CD14-positive monocyte (primary cell): ENCODE data around the gene CERK. TPM values are rescaled to one million over a fixed set of nuclear protein-coding genes. Genes with fewer than 3 reads are reported as not detected.

Experiments
- DNase-seq, 3 donors: peaks; one replicate each; pipeline ENCODE4 v3.0.0-alpha.2; 2011 to 2022
- H2AFZ ChIP-seq: 2 replicates; pipeline ENCODE4 v1.6.0; 2012; ENCODE audit warnings: mild to moderate bottlenecking, low read depth, low read length, inconsistent platforms; ENCODE audit not compliant: insufficient read depth, poor library complexity, severe bottlenecking
- H3K27ac ChIP-seq, 2 donors: 1 replicate in 1 of 2; 2 replicates in 1 of 2; pipeline ENCODE4 v1.5.1; 2012 to 2013; ENCODE audit warnings: low read length in 2 of 2, control low read depth in 1 of 2, inconsistent platforms in 1 of 2, low read depth in 1 of 2, mild to moderate bottlenecking in 1 of 2
- H3K27me3 ChIP-seq, 2 donors: one replicate each; pipeline versions ENCODE4 v1.6.0 to v1.6.1; 2011 to 2013; ENCODE audit warnings: low read length in 2 of 2; ENCODE audit not compliant: control insufficient read depth in 2 of 2, insufficient read depth in 2 of 2
- H3K36me3 ChIP-seq, 2 donors: replicated peaks in 1 of 2; 1 replicate in 1 of 2; 2 replicates in 1 of 2; pipeline versions ENCODE4 v1.5.1 to v1.6.1; 2012 to 2013; ENCODE audit warnings: low read length in 2 of 2, control low read depth in 1 of 2, inconsistent platforms in 1 of 2, mild to moderate bottlenecking in 1 of 2; ENCODE audit not compliant: insufficient read depth in 2 of 2, control insufficient read depth in 1 of 2
- H3K4me1 ChIP-seq, 2 donors: 1 replicate in 1 of 2; 2 replicates in 1 of 2; pipeline versions ENCODE4 v1.5.1 to v1.6.1; 2012 to 2013; ENCODE audit warnings: low read length in 2 of 2, control low read depth in 1 of 2, inconsistent platforms in 1 of 2, mild to moderate bottlenecking in 1 of 2, moderate library complexity in 1 of 2; ENCODE audit not compliant: insufficient read depth in 2 of 2, control insufficient read depth in 1 of 2
- H3K4me2 ChIP-seq: replicated peaks from 2 replicates; pipeline ENCODE3; 2012; ENCODE audit warnings: low read length, moderate library complexity, mild to moderate bottlenecking; ENCODE audit not compliant: poor library complexity, severe bottlenecking; ENCODE audit errors: extremely low read depth
- H3K4me3 ChIP-seq, 3 experiments: fragments of 200-600 bp in 1 of 3; sonication (generic) in 1 of 3; replicated peaks in 1 of 3; 1 replicate in 2 of 3; 2 replicates in 1 of 3; pipeline ENCODE4 v1.5.1; 2011 to 2013; ENCODE audit warnings: low read length in 3 of 3, mild to moderate bottlenecking in 3 of 3, control low read depth in 2 of 3, low read depth in 2 of 3, inconsistent platforms in 1 of 3, moderate library complexity in 1 of 3
- H3K79me2 ChIP-seq: 2 replicates; pipeline ENCODE4 v1.6.0; 2012; ENCODE audit warnings: mild to moderate bottlenecking, control low read depth, inconsistent platforms, low read length, moderate library complexity; ENCODE audit not compliant: insufficient read depth
- H3K9ac ChIP-seq: 2 replicates; pipeline ENCODE4 v1.6.0; 2017; ENCODE audit warnings: low read length, mild to moderate bottlenecking; ENCODE audit not compliant: insufficient read depth, poor library complexity, severe bottlenecking
- H3K9me3 ChIP-seq, 2 donors: replicated peaks in 1 of 2; 1 replicate in 1 of 2; 2 replicates in 1 of 2; pipeline versions ENCODE4 v1.5.1 to v1.6.1; 2012 to 2013; ENCODE audit warnings: low read length in 2 of 2, control low read depth in 1 of 2; ENCODE audit not compliant: control insufficient read depth in 1 of 2, insufficient read depth in 1 of 2
- H4K20me1 ChIP-seq: 2 replicates; pipeline ENCODE4 v1.6.0; 2012; ENCODE audit warnings: mild to moderate bottlenecking, low read length, control low read depth, moderate library complexity; ENCODE audit not compliant: insufficient read depth
- H3K27ac Mint-ChIP-seq, 7 donors: one replicate each; pipeline ENCODE4 v1.8.0; 2020; ENCODE audit warnings: mild to moderate bottlenecking in 7 of 7, mixed read lengths in 7 of 7, moderate library complexity in 6 of 7, inconsistent platforms in 2 of 7
- H3K27me3 Mint-ChIP-seq, 3 donors: one replicate each; pipeline ENCODE4 v1.8.0; 2021 to 2022; ENCODE audit warnings: low read depth in 3 of 3, mild to moderate bottlenecking in 3 of 3, mixed read lengths in 3 of 3, moderate library complexity in 3 of 3, inconsistent platforms in 1 of 3
- H3K36me3 Mint-ChIP-seq, 2 donors: one replicate each; pipeline ENCODE4 v1.8.0; 2020; ENCODE audit warnings: mixed read lengths in 2 of 2, inconsistent platforms in 1 of 2, mild to moderate bottlenecking in 1 of 2
- H3K4me1 Mint-ChIP-seq: one replicate; pipeline ENCODE4 v1.8.0; 2020; ENCODE audit warnings: mild to moderate bottlenecking, mixed read lengths
- H3K4me3 Mint-ChIP-seq, 2 donors: one replicate each; pipeline ENCODE4 v1.8.0; 2020; ENCODE audit warnings: mild to moderate bottlenecking in 2 of 2, mixed read lengths in 2 of 2, moderate library complexity in 1 of 2
- H3K9me3 Mint-ChIP-seq, 7 donors: one replicate each; pipeline ENCODE4 v1.8.0; 2020 to 2022; ENCODE audit warnings: mixed read lengths in 7 of 7, mild to moderate bottlenecking in 6 of 7, moderate library complexity in 6 of 7, inconsistent platforms in 2 of 7
- CTCF ChIP-seq: fragments of 200-600 bp; IDR thresholded peaks from one replicate; pipeline ENCODE4 v1.8.0; 2022; ENCODE audit warnings: antibody characterized with exemption, mild to moderate bottlenecking
- WGBS: methylation state at CpG from one replicate; pipeline ENCODE4 v1.1.5; 2013; ENCODE audit warnings: missing lambda C conversion rate; ENCODE audit not compliant: insufficient coverage; 5-methylcytosine and 5-hydroxymethylcytosine counted together
- intact Hi-C, 2 donors: fragments of 100-400 bp; cut with micrococcal nuclease; formaldehyde crosslinking; loops; one replicate each; pipeline versions ENCODE4 v1.15.0 to v1.15.1; 2023
- polyA plus RNA-seq, 3 donors: library from polyadenylated mRNA; depleted of rRNA in 1 of 3; unstranded in 2 of 3; stranded (reverse) in 1 of 3; fragments of 300-500 nt in 2 of 3; fragments of >200 nt in 1 of 3; fragmentation: Illumina TruSeq in 2 of 3; gene quantifications; 1 replicate in 2 of 3; 2 replicates in 1 of 3; pipeline ENCODE4 v1.2.3, GENCODE V29; 2012 to 2021

The CERK gene
- polyA plus RNA-seq, 3 donors = 22.4 to 40.2 (median 24.5) TPM

DNA sequence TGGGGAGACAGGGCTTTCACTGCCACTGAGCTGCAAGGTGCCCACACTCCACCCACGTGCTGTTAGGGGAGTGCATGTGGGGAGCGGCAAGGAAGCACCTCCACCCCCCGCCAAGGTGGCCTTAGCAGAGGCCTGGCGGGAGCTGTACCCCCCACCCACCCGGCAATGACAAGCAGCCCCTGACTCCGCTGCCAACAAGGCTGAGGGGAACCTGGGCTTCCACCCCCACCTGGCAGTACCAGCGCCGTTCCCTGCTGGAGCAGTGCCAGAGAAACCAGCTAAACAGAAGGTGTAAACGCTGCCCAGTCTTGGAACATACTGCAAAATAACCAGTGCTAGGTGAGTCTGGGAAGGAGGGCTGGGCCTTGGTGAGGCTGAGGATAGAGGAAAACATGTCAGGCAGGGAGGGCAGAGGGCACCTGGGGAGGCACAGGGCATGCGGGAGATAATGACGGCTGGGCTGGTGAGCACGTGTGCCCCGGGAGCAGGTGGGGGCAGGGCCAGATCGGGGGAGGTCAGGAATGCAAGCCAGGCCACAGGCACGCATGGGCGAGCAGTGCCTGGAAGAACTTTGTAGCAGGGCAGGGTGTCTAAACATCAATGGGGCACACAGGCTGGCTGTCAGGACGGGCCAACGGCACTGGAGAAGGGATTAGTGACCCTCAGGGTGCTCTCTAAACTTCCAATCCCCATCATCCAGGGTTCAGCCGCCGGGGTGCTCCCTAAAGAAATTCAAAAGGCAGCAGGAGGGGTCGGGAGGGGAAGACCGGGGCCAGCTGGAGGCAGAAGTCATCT is 6.6 kb downstream of the CERK start:
- H3K4me1 ChIP-seq = peaks cover 22 to 24% of the 10 kb centered on the region in 2 donors
- Mint-ChIP-seq H3K36me3 (peaks cover 29 to 60% of the 10 kb centered on the region in 2 donors), H3K27ac (peak overlapping the region in 4 of 7 donors; percentile 65 to 83 (median 76)), H3K4me3 (no peak overlapping the region), H3K27me3 (peaks cover 0 to 1% (median 0%) of the 10 kb centered on the region in 3 donors), H3K4me1 (peaks cover 31% of the 10 kb centered on the region), H3K9me3 (no peaks in the 10 kb centered on the region)
- H4K20me1 ChIP-seq = peaks cover 100% of the 10 kb centered on the region
- no peak overlapping the region for H3K9ac ChIP-seq
- no peak overlapping the region for H3K4me2 ChIP-seq
- no peaks in the 10 kb centered on the region for H3K27me3 ChIP-seq
- peak in 1 of 3 donors; percentile 1 for DNase-seq
- peaks cover 30 to 54% of the 10 kb centered on the region in 2 donors for H3K36me3 ChIP-seq
- H3K27ac ChIP-seq = peak overlapping the region in 1 of 2 donors; percentile 30
- peaks cover 100% of the 10 kb centered on the region for H3K79me2 ChIP-seq
- no peak overlapping the region for H2AFZ ChIP-seq
- WGBS = 89% methylated on average over 19 of the region's 22 CpGs
- H3K9me3 ChIP-seq = no peaks in the 10 kb centered on the region
- TF ChIP-seq CTCF = no peak
- no peak overlapping the region for H3K4me3 ChIP-seq
- intact Hi-C loops = loop anchor here in 1 of 2 donors (10.0 kb wide), 1 partner anchor 137 kb away; no protein-coding TSS in a partner anchor

DNA sequence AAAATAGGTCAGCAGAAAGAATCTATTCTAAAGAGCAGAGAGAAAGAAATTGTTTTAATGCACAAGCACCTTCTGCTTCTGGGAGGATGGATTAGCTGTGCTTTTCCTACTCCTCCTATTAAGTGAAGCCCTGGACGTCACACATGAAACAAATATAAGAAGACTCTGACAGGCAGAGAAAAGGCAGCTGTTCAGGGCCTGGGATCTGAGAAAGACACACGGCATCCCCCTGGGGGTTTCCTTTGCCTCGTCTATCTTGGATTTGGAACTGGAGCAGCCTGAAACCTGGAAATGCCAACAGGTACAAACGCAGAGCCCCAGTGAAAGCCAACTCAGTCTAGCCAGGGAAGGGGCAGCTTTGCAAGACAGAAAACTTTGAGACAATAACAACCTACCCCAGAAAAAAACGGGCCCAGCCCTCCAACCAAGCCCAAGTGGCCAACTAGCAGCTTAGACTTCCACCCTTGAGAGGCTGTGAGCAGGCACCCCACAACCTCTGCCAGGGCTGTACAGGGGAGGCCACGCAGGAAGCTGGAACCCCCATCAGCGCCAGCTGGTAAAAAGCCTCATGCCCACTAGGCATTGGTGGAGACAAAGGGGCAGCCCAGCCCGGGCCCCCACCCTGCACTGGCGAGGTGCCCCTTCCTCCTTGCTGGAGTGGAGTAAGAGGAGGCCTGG is 7.3 kb downstream of the CERK start:
- intact Hi-C loops = loop anchor here in 1 of 2 donors (10.0 kb wide), 1 partner anchor 136 kb away; no protein-coding TSS in a partner anchor
- no peak overlapping the region for H3K9ac ChIP-seq

More for the DNA sequence above, 7.3 kb downstream of the CERK start:
- Histone ChIP-seq H3K27ac (peak overlapping the region in 1 of 2 donors; percentile 30), H3K9me3 (no peaks in the 10 kb centered on the region), H3K4me1 (peaks cover 14 to 17% of the 10 kb centered on the region in 2 donors), H3K79me2 (peaks cover 100% of the 10 kb centered on the region), H2AFZ (no peak overlapping the region), H3K36me3 (peaks cover 37 to 61% of the 10 kb centered on the region in 2 donors), H4K20me1 (peaks cover 100% of the 10 kb centered on the region), H3K27me3 (no peaks in the 10 kb centered on the region), H3K4me2 (no peak overlapping the region), H3K4me3 (no peak overlapping the region)
- peaks cover 23% of the 10 kb centered on the region for H3K4me1 Mint-ChIP-seq
- peaks cover 0 to 1% (median 0%) of the 10 kb centered on the region in 3 donors for H3K27me3 Mint-ChIP-seq
- WGBS = 76% methylated on average over 4 of the region's 9 CpGs
- no peak overlapping the region for H3K4me3 Mint-ChIP-seq
- H3K9me3 Mint-ChIP-seq = no peaks in the 10 kb centered on the region
- peak overlapping the region in 4 of 7 donors; percentile 37 to 77 (median 54) for H3K27ac Mint-ChIP-seq
- peaks cover 34 to 65% of the 10 kb centered on the region in 2 donors for H3K36me3 Mint-ChIP-seq
- no peak for DNase-seq
- TF ChIP-seq CTCF = no peak
